IPS-18c (cell line): ENCODE data around the gene SLC6A1.

ENCODE experiments used
- H3K4me3 ChIP-seq: 2 replicates; pipeline ENCODE4 v1.7.0; 2013; ENCODE audit warnings: low read depth, mild to moderate bottlenecking, low read length, moderate library complexity; ENCODE audit not compliant: insufficient read depth
- H3K9me3 ChIP-seq: one replicate; pipeline ENCODE4 v1.6.1; 2013; ENCODE audit warnings: mild to moderate bottlenecking, low read length, moderate library complexity; ENCODE audit not compliant: control insufficient read depth, insufficient read depth

The SLC6A1 gene

DNA sequence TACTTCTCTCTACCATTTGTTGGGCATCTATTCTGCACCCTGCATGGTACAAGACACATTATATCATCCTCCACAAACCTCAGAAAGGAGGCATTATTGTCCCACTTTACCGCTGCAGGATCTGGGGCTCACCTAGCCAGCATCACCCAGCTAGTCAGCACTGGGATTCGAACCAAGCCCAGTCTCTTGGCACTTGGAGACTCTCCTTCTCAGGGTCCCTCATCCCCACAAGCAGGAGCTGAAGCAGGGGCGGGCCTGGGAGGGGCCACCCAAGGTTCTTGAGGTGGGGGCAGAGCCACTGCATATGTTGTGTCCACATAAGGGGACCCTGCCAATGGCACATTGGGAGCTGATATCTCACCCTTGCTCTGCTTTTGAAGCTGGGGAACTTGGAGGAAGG is 41.3 kb downstream of the SLC6A1 start:
- Histone ChIP-seq H3K9me3 (peaks cover 4% of the 10 kb centered on the region), H3K4me3 (no peak overlapping the region)

DNA sequence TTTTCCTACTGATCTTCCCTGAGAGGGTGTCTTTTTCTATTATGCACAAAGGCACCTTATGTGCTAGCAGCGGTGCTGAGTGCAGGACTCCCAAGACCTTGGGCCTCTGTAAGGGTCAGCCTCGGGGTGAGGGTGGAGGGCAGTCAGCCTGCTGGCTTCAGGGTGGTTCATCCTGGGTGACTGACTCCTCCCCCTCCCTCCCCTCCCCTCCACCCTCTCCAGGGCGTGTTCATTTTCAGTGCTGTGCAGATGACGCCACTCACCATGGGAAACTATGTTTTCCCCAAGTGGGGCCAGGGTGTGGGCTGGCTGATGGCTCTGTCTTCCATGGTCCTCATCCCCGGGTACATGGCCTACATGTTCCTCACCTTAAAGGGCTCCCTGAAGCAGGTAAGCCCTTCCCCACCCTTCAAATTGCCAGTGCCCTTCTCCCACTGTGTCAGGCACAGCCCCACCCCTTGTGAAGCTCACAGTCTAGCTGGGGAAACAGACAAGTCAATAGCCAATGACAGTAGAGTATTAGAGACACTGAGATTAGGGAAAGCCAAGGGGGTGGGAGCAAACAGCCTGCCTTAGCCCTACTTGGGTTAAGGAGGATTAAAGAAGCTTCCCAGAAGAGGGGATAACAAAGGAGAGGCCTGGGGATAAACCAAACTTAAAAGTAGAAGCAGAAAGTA is 41.9 kb downstream of the SLC6A1 start:
- H3K4me3 ChIP-seq: no peak overlapping the region
- H3K9me3 ChIP-seq: peaks cover 4% of the 10 kb centered on the region

DNA sequence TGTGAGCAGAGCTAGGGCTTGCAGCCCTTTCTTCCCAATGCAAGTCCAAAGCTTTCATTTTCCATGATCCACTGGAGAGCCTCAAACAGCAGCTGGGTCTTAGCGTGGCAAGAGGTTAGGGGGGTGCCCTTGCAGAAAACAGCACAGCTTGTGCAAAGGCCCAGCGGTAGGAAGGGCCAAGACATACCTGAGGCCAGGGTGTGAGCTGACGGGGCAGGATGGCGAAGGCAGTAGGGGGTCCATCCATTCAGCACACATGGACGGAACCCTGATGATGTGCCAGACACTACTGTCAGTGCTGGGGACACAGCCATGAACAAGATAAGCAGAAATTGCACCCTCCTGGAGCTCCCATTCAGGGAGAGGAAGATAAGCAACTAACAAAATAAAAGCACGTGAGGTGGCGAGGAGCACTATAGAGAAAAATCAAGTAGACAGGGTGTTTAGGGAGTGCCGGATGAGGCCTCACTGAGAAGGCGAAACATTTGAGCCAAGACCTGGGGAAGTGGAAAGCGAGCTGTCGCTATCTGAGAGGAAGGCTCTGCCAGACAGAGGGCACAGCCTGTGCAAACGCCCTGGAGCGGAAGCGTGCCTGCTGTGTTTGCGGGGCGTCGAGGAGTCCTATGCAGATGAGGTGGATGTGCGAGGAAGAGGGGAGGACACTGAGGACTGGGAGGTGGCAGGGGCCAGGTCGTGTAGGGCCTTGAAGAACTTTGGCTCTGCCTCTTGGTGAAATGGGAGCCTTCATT is 43.4 kb downstream of the SLC6A1 start:
- Histone ChIP-seq H3K4me3 (no peak overlapping the region), H3K9me3 (peaks cover 4% of the 10 kb centered on the region)

DNA sequence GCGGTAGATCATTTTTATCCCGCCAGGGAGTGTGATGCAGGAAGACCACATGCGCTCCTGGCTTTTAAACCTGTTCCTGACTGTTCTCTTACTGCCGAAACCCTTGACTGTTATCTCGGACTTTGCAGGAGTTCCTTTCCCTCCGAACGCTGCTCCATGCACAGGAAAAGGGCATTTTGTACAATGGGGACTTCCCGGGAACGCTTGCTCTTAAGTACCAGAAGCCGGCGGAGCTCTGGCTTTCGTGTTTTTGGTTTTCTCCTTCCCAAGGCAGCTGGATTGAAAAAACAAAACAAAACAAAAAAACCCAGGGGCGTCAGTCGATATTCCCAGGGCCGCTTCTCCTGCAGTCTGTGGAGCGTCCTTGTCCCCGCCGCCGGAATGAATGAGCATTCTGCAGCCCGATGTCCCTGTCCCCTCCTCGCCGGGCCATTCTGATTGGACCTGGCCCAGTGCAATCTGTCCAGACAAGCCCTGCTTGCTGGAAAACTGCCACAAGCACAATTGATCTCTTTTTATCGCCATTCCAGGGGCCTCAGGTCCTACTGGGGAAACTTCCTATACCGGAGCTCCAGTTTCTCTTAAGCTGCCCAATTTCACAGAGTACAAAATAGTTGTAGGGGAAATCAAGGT is 44.8 kb downstream of the SLC6A1 start:
- Histone ChIP-seq H3K9me3 (peaks cover 4% of the 10 kb centered on the region), H3K4me3 (no peak overlapping the region)

DNA sequence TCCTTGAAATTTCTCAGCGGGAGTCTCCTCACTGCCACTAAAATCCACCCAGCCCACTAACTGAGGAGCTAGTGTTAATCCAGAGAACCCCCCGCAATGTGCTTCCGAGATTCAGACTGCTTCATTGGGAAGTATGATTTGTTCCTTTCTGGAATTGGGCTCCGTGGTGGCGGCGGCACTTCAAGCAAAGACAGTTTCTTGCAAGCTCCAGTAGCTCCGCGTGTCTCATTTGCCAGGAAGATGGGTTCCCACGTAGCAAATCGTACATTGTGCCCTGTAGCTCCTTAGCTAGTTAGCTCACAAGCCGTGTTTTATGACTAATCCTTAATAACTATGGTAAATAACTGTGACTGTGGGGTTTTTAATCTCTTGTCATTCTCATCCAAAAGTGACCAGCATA is 45.4 kb downstream of the SLC6A1 start:
- peaks cover 4% of the 10 kb centered on the region for H3K9me3 ChIP-seq
- H3K4me3 ChIP-seq: no peak overlapping the region

DNA sequence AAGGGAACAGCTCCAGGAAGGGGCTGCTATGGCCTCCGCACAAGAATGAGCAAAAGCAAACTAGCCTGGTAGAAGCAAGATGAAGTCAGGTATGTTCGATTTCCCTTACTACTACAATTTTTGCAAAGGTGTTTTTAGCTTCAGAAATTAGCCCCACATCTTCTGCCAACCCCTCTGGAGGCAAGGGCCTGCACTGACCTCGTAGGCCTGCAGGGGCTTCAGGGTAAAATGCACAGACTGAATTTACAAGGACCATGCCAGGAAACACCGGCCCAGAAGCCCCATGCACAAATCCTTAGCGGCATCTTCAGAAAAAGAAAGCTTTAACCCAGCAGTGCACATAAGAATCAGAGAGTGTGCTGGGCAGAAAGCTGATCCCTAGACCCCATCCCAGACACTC is 53.0 kb downstream of the SLC6A1 start:
- Histone ChIP-seq H3K4me3 (no peak overlapping the region), H3K9me3 (peaks cover 7% of the 10 kb centered on the region)

DNA sequence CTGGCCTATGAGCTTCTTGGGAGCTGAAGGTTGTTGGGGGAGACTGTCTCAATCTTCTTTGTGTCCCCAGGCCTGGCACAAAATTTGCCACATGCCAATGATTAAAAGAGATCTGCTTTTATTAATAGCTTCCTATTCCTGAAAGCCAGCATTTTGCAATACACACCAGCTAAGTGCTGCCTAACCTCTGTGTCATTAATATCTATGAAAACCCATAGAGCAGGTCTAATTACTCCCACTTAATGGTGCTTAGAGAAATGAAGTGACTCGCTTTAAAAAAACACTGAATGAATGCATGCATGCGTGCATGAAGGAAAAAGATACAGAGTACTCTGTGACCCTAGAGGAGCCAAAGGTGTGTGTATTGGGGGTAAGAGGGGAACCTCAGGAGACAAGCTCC is 55.0 kb downstream of the SLC6A1 start:
- no peak overlapping the region for H3K4me3 ChIP-seq
- H3K9me3 ChIP-seq: peaks cover 7% of the 10 kb centered on the region

DNA sequence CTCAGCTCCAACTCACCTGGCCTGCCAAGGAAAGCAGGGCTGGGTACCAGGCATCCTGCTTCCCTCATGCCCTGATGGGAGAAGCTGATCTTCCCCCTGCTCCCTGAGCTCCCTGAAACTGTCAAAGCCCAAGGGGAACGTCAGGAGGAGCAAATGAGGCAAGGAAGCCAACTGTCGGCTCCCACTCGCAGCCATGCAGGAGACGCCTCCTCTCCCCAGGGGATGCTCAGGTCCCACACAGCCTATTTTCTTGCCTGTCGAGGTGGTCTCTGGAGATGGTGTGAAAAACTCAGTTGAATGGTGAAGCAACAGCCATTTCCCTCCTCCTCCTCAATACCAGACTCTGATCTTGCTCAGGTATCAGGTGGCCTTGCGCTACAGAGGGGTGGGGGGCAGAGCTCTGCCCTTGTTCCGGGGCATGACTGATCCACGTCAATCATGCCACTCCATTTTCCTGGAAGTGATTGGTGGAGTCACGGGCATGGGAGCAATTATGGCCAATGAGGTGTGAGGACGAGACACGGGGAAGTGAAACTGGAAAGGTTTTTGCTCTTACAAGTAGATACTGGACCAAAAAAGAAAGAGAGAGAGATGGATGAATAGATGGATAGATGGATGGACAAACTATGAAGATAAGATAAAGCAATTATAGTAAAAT is 58.2 kb downstream of the SLC6A1 start:
- no peak overlapping the region for H3K4me3 ChIP-seq
- no peaks in the 10 kb centered on the region for H3K9me3 ChIP-seq

DNA sequence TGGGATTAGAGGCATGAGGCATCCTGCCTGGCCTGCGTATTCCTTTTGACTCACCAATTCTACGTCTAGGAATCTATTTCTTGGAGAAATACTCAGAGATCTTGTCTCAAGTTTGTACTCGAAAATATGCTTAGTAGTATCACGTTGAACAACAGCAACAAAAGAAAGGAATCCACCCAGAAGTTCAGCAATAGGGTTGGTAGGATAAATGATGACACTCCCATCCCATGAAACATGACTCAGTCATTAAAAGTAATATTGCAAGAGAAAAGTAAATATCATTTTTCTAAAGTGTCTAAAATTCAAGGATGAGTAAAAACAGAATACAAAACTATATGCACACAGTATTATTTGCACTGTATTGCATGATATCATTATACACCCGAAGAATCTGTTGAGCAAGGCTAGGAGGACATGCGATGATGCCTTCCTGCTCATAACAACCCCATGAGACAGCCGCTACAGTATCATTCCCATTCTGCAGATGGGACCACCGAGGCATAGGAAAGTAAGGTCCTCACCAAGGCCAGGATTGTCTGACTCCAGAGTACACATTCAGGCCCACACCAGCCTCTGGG is 61.5 kb downstream of the SLC6A1 start:
- no peak overlapping the region for H3K4me3 ChIP-seq
- no peaks in the 10 kb centered on the region for H3K9me3 ChIP-seq

DNA sequence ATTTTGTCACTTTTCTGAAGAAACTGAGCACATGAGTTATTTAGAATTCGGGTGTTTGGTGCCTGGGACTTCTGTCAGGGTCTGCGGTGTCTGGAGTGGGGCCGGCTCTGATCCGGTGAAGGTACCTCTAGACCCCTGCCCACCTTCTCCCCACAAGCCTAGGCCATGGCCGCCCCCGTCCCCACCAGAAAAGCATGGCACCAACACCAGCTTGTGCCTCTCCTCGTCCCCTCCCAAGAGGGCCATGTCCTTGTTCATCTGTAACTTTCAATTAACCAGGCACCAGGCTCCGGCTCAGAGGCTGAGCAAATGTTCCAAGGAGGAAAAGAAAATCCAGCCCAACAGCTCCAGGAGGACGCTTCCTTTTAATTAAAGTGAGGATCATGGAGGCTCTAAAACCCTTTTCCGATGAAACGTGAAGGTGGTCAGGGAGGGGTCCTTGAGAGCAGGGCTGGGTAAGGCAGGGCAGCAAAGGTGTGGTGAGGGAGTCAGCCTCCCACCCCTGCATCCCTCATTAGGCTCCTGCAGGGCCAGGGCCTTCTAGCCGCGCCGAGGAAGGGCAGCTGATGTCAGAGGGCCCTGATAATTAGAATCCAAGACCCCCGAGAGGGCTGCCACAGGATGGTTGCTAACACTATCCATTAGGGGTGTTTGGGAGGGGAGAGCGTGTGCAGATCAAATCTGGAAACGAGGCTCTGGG is 62.3 kb downstream of the SLC6A1 start:
- H3K4me3 ChIP-seq: no peak overlapping the region
- H3K9me3 ChIP-seq: no peaks in the 10 kb centered on the region

DNA sequence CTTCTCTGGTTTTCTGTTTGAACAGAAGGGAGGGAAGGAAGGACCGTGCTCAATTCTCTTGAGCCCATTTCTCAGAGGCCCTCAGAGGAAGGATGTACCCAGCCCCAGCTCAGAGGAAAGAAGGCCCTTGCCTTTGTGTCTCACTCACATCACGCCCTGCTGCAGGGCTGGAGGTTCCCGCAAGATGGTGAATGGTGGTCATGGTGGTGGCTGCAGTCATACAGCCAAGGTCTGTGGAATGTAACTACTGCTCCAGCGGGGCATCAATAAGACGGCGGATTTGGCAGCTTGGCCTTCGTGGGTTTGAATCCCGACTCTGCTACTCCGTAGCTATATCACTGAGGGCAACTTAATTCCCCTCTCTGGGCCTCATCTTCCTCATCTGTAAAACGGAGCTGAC is 62.9 kb downstream of the SLC6A1 start:
- Histone ChIP-seq H3K4me3 (no peak overlapping the region), H3K9me3 (no peaks in the 10 kb centered on the region)

DNA sequence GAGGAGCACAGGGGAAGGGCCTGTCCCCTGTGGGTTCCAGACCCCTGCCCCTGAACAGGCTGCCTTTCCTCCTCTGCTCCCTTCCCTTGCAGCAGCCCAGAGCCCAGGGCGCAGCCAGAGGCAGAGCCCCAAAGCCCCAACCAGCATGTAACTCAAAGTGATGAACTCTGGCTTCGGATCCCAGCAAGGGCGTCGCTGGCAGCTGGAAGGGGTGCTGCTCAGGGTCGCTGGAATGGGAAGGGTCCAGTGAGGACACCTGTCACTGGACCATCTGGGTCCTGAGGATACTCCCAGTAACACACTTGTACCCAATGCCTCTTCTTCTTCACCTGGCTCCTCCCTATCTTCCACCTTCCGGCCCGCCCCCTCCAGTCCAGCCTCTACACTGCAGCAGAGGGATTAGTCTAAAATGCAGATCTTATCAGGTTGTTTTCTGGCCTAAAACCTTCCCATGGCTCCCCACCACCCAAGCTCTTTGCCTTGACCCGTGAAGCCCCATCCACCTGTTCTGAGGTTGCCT is 64.0 kb downstream of the SLC6A1 start:
- no peak overlapping the region for H3K4me3 ChIP-seq
- H3K9me3 ChIP-seq: no peaks in the 10 kb centered on the region

DNA sequence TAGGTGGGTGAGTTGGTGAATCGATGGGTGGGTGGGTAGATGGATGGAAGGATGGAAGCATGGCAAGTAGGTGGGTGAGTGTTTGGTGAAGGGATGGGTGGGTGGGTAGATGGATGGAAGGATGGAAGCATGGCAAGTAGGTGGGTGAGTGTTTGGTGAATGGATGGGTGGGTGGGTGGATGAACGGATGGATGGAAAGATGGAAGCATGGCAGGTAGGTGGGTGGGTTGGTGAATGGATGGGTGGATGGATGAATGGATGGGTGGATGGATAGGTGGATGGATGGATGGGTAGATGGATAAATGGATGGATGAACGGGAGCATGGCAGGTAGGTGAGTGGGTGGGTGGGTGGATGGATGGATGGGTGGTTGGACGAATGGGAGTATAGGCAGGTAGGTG is 65.1 kb downstream of the SLC6A1 start:
- no peak overlapping the region for H3K4me3 ChIP-seq
- peaks cover 4% of the 10 kb centered on the region for H3K9me3 ChIP-seq

DNA sequence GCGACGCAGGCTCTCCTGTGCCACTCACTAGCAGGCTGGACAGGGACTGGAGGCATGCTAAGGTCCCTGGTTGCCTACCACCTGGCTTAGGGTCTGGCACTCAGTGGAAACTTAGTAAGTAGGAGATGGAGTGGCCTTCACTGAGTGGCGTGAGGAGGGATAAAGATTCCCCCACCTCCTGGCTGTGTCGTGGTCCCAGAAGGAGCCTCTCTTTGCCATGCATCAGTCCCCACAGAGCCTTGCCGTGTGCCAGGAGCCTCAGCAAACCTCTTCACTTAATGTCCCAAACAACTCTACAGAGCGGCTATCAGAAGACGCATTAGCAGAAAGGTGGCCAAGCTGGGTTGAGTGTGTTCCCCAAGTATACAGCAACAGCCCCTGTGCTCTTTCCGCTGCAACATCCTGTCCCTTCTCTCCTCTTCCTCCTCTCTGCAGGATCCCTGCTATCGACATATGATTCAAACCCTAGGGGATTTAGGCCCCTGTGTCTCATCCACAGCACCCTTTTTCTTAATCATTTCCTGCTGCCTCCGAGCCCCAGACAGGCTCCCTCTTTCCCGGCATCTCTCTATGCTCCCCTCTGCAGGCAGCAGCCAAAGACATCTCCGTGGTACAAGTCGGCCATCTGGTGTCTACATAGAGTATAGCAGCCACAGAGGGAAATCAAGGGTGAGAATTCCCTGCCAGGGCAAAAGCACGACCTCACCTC is 66.7 kb downstream of the SLC6A1 start:
- H3K4me3 ChIP-seq: no peak overlapping the region

DNA sequence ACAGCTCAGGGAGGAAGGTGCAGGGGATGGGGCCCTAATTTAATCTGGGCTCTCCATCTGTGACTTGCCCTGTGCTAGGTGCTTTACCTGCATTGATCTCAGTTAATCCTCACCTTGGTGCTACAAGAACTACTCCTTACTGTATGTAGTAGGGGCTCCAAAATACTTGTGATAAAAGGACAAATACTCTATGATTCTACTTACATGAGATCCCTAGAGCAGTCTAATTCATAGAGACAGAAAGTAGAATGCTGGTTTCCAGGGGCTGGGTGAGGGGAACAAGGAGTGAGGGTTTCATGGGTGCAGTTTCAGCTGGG is 67.2 kb downstream of the SLC6A1 start:
- Histone ChIP-seq H3K9me3 (peaks cover 7% of the 10 kb centered on the region), H3K4me3 (no peak overlapping the region)

More for the DNA sequence above, 66.7 kb downstream of the SLC6A1 start:
- H3K9me3 ChIP-seq: peaks cover 4% of the 10 kb centered on the region

DNA sequence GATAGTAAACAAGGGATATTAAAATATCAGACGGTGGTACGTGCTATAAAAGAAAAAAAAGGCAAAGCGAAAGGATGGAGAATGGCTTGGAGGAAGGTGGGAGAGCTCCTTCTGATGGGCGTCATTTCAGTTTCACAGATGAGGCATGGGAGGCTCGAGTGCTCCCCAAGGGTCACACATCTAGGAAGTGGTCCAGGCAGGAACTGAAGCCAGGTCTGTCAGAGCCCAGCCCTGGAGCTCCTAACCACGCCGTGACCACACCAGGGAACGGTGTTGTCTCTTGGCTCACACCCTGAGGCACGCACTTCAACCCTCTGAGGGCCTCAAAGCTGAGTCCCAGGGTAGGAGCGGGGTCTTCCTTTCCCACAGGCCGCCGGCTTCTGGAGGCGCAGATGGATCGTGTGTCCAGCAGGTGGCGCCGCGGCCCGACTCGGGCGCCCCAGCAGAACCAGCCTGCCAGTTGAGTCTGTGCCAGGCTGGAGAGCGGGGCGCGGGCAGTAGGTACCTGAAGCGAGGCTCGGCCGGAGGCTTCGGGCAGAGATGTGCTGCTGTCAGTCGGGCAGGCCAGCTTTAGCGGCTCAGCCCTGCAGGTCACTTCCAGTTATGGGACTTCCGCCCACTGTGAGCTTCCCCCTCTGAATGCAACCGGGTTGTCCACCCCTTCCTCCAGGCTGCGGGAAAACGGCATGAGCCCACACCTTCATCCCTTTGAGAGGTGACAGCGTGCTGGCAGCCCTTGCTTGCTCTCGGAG is 68.1 kb downstream of the SLC6A1 start:
- peaks cover 11% of the 10 kb centered on the region for H3K9me3 ChIP-seq
- peak overlapping the region; percentile 45 for H3K4me3 ChIP-seq
